Measurements from ENCODE around the gene SNRPA. TPM values are rescaled to one million over a fixed set of nuclear protein-coding genes. Genes with fewer than 3 reads are reported as not detected.
A peak's percentile ranks its signal among the peaks of the same experiment; 100 is the strongest.

Gene SNRPA
- total and polyA plus RNA-seq, 2 of the 13 experiments (the other 11 are each of a cell fraction or from before 2014, with no cell fraction given), result 59.6 to 162 TPM

- TF ChIP-seq ZNF234 (CRISPR knock-in tag; conservative IDR thresholded peaks at IDR 0.05) (no peak), AGO2 (optimal IDR thresholded peaks at IDR 0.05; ENCODE audit: low read depth, low read length) (peak; percentile 66), PRMT3 (CRISPR knock-in tag; IDR thresholded peaks at IDR 0.05; ENCODE audit: borderline replicate concordance, low read depth) (no peak)
Observed at GRCh38 chr19:40800997-40801377, 50.0 kb downstream of the SNRPA start (continued).

GRCh38 chr19:40801426-40802299 lies 50.7 kb downstream of the SNRPA start:
- Histone ChIP-seq H3K4me3 (replicated peaks in 1 of 3; ENCODE audit: insufficient read depth in 1 of 3, low read depth in 2 of 3, low read length in 3 of 3) (no peak overlapping the region; a peak in 1 of 6 replicates), H3K9ac (ENCODE audit: insufficient read depth, low read depth, low read length) (no peak overlapping the region), H3K36me3 (replicated peaks in 1 of 2; ENCODE audit: control insufficient read depth in 1 of 2, insufficient read depth in 2 of 2, low read length in 2 of 2) (peaks cover 4 to 12% of the 10 kb centered on the region in 2 experiments; a peak in 2 of 5 replicates), H3K27ac (ENCODE audit: extremely low read length, insufficient read depth, low read length) (no peak overlapping the region), H3K27me3 (ENCODE audit: control insufficient read depth in 1 of 2, insufficient read depth in 2 of 2, low read length in 2 of 2) (no peaks in the 10 kb centered on the region; a peak in 2 of 5 replicates), H3K4me2 (ENCODE audit: low read depth, low read length) (peak overlapping the region; percentile 37; the same call in 1 of the 2 replicates), H3K9me3 (ENCODE audit: low read length) (no peaks in the 10 kb centered on the region), H3K79me2 (ENCODE audit: insufficient read depth, low read length) (peaks cover 34% of the 10 kb centered on the region), H3K4me1 (ENCODE audit: insufficient read depth, low read length) (peaks cover 66% of the 10 kb centered on the region), H4K20me1 (ENCODE audit: insufficient read depth, low read length) (peaks cover 2% of the 10 kb centered on the region; the same call in 1 of the 2 replicates), H2AFZ (ENCODE audit: low read length) (no peak overlapping the region)
- in situ Hi-C loops (cut with HindIII; ENCODE audit: extremely low pct_ligation_motif_present, low pct_unique_long_range_greater_than_20kb), result no loop called here
- ChIA-PET POLR2A (interaction anchor here (1.5 to 5.0 kb wide), 3 partner anchors 24 to 85 kb away, joined by 3 to 28 read pairs (median 4); partner anchors contain the start of genes ACTMAP, COQ8B, ITPKC and RAB4B), CTCF (ENCODE audit: low intra/inter-chr PET ratio, low total read pairs) (no interaction called here)
- ATAC-seq, result no peak
- FAIRE-seq, result no peak
- intact Hi-C loops (cut with micrococcal nuclease; ENCODE audit: unreplicated experiment), result no loop called here
- WGBS (ENCODE audit: low lambda C conversion rate), result 77% methylated on average over 10 of the region's 13 CpGs
- no peak for DNase-seq (ENCODE audit: low spot score)
- TSS peak; percentile 69 for BruUV-seq (replicated peaks)
- TF ChIP-seq ZHX2 (IDR thresholded peaks at IDR 0.05; ENCODE audit: low read depth), result no peak
- no peak for TF ChIP-seq ZHX2 (CRISPR knock-in tag; IDR thresholded peaks at IDR 0.05; ENCODE audit: borderline replicate concordance)

Measured in HepG2 (cell line).